ENCODE measurements around the gene BANP.
A peak's percentile ranks its signal among the peaks of the same experiment; 100 is the strongest.
"Not testable (repeated sequence)": the region's sequence is repeated elsewhere in the genome, so short reads cannot be mapped to it uniquely, and the experiment has no call there.

The BANP gene

DNA sequence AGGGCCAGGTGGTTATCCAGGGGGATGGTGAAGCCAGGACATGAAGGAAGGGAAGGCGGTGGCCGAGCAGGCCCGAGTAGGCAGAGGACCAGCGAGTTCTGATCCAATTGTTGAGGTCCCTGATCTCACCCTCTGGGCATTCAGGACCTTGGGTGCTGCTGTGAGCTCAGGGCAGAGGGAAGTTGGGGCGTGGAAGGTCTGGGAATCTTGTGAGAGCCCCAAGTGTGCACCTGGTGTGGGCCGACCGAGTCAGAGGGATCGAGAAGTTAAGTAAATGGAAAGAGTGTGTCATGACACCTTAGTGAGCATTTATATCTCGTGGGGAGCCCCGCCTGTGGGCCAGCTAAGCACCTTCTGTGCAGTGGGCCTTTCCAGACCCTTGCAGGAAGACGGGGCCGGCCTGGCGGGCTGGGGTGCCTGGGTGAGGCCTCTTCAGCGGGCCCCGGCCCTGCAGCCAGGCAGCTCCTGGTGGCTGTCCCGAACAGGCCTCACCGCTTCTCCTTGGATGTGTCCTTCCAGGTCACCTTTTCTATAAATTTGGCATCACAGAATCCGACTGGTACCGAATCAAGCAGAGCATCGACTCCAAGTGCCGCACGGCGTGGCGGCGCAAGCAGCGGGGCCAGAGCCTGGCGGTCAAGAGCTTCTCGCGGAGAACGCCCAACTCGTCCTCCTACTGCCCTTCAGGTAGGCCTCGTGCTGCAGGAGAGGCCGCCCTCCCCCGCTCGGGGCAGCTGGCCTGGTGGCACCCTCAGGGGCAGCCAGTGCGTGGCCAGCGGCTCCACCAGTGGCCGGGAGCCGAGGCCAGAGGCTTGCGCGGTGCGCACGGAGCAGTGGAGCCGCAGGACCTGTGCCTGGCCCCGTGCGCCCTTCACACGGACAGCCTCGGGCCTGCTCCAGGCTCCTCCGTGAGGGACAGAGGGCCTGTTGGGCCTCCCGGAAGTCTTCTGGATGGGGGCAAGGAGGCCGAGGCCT, 76.0 kb downstream of the BANP start:
- no peak for DNase-seq

DNA sequence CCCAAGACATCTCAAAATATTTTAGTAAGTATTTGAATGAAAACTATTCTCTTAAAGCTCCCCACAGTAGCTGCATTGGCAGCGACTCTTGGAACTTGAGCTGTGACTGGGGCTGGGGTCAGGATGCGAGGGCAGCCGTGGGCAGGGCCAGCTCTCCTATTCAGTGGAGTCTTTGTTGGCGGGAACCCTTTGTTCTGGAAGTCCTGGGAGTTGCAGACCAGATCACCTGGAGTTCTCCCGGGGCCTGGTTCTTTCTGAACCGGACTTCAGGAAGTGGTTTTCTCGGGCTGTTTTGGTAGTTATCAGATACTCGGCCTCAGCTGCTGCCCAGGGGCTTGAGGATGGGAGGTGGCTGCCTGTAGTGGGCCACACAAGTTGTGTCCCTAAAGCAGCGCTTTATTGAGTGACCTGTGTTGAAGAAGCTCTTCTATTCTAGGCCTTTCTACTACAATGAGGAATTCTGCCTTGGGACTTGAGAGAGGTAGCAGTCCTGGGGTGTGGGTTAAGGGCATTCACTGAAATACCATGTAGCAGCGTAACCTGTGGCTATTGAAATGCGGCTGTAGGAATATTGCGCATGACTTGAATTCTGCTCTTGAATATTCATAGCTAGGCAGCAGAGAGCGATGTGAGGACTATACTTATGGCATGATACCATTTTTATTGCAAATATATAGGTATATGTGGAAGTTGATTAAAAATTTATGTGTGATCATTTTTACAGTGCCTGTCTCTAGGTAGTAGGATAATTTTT, 77.1 kb downstream of the BANP start:
- not testable (repeated sequence) for DNase-seq

DNA sequence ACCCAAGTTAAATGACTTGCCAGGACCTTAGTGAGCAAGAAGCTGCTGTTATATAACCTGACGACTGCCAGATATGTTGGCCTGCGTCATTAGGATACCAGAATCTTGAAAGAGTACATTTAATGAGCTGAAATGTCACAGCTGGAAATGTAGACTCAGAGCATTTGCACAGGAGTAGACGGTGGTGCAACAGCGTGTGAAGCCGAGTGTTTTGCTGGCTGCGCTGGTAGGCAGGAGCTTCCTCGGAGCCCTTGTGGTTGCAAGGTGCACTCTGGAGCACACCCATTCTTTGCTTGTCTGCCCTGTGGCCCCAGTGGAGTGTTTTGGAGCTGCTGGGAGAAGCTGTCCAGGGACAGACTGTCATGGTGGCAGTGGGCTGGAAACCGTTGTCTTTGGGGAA, 79.3 kb downstream of the BANP start:
- no peak for DNase-seq

DNA sequence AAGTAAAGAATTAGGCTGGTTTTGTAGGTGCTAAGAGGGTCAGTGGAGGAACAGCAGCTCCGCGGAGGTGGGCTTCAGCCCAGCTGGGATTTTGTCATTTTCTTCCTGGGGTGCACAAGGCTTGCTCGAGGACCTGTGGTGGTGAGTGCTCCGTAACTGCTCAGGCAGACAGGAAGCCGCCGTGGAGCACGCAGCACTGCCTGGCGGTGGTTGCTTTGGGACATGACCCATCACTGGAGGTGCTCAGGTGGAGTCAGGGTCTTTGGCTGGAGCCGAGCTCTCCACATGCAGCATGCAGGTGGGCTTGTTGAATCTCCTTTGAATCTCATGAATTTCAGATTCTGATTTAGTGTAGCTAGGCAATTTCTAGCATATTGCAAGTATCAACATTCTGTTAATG, 79.7 kb downstream of the BANP start:
- DNase-seq = not testable (repeated sequence)

DNA sequence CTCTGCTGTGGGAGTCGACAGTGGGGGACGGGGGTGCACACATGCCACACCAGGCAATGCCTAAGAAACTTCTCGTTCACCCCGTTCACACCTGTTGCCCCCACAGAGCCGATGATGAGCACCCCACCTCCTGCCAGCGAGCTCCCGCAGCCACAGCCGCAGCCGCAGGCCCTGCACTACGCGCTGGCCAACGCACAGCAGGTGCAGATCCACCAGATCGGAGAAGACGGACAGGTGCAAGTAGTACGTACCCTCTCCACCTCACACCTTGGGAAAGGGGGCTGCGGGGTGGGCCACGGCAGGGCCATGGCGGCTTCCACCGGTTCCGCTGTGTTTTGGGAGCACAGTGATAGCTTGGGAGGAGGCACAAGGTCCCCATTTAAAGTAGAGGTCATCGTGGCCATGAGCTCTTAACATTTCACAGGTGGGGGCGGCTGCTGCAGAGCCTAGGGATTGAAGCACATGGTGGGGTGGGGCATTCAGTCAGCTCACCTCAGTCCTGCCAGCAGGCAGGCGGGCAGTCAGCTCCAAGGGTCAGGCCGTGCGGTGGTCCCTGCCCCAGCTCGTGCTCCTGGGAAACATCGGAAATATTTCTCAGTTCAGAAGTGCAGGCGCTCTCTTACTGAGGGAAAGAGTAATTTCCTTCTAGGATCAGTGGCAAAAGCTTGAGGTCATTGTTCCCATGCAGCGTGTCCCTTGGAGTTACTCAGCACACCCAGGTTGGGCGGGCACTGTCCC, 81.9 kb downstream of the BANP start:
- DNase-seq = not testable (repeated sequence)

DNA sequence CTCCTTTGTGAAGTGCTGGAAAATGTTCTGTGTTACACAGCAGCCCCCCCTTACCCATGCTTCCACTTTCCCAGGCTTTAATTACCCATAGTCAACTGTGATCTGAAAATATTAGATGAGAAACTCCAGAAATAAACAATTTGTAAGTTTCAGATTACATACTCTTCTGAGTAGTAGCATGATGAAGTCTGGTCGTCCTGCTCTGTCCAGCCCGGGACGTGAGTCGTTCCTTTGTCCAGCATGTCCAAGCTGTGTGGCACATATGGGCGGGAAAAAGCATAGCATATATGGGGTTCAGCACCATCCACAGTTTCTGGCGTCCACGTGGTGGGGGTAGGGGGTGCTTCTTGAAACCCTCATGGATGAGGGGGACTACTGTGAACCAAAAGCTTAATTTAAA, 83.5 kb downstream of the BANP start:
- DNase-seq = no peak

DNA sequence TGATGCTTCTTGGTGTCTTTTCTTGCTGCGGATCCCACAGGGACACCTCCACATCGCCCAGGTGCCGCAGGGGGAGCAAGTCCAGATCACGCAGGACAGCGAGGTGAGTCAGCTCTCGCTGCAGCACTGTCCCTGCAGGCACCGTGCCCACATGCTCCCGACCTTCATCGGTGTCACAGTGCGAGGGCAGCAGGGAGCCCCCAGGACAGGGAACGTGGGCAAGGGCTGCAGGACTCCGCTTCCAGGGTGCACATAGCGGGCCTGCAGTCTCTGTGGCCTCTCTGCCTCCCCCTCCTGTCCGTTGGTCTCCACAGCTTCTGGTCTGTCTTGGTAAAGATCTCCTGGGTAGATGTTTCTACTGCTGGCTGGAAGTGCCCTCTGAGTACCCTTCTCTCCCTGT, 84.1 kb downstream of the BANP start:
- DNase-seq = no peak

DNA sequence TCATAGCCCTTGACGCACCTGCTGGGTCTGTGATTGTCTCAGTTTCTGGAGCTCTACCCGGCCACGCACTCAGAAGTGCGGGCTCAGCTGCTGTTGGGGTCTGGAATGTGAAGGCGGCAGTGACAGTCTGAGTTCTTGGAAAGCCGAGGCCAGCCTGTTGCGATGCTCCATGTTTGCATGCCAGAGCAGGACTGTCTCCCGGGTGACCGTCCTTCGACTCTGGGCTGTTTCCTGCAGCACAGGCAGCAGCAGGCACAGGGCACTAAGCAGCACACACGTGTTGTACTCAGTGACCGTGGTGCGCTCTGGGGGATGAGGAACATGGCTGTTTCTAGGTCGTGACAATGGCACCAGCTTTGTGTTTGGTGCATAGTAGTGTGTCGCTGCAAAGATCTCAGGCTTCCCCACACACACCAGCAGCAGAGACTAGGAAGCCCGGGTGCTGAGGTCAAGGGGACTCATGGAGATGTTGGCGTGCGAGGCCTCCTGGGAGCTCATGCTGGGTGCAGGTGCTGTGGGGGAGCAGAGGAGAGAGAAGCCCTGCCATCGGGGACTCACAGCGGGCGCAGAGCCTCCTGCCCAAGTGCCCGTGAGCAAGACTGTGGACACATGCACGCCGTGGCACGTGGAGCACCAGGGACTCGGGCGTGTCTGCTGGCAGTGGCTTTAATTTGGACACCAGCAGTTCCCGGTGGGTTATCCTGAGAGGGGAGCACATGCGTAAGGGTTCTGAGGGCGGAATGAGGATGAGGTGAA, 84.8 kb downstream of the BANP start:
- DNase-seq = not testable (repeated sequence)

DNA sequence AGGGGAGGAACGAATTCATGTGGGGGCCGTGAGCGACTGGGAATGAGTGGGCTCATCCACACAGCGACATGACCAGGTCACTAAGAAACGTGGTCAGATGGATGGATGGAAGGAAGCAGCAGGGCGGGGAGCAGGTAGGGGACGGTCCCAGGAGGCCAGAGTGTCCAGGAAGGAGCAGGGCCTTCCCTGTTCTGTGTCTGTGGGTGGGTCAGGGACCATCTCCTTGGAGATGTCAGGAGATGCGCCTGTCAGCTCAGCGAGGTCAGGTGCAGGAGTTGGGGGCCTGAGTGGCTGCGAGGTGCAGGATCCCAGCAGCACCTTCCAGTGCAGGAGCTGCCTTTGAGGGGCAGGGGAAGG, 85.4 kb downstream of the BANP start:
- not testable (repeated sequence) for DNase-seq

DNA sequence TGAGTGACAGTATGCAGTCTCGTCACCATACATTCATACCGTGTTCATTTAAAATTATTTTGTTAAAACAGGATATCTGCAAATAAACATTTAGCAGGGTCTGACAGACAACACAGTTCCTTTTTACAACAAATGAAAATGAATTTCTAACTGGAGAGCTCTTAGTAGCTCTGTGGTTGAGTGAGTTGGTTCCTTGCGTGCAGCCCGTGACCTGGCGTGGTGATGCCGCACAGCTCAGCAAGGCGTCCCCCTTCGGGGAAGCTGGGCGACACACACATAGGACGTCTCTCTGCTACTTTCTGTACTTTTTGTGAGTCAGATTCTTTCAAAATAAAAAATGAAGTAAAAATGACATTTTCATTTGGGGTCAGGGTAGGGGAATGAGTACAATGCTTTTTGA, 86.1 kb downstream of the BANP start:
- not testable (repeated sequence) for DNase-seq

DNA sequence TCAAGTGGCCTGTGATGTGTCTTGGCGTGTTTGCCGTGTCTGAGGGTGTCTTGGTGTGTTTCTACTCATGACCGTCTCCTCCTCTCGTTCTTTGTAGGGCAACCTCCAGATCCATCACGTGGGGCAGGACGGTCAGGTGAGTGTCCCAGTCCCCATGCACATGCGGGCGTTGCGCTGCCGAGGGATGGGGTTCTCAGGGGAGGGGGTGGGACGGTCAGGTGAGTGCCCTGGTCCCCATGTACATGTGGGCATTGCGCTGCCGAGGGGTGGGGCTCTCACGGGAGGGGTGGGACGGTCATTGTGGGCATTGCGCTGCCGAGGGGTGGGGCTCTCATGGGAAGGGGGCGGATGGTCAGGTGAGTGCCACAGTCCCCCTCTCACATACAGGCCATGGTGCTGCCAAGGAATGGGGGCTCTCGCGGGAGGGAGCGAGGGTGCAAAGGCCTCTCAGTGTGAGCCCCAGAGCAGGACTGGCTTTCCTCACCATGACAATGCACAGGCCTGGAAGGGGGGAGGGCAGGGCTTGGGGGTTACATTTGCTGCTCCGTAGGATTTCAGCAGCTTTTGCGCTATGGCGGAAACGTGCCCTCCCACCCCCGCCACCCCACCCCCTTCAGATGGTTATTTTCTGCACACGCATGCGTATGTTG, 86.8 kb downstream of the BANP start:
- not testable (repeated sequence) for DNase-seq

DNA sequence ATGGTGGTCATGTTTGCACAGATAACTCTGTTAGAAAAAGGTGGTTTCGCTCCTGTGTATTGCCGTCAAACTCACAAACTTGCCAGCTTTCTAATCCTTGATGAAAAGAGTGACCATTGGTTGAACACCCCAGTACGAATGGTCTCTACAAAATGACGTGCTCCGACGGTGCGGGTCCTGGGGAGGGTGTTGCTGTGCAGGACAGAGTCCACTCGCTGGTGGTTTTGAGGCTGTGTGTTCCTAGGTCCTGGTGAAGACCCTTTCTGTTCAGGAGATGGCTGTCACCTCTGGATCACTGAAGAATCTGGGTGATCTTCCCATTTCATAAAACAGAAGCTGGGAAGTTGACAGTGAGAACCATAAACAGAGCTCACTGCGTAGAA, 87.3 kb downstream of the BANP start:
- not testable (repeated sequence) for DNase-seq

DNA sequence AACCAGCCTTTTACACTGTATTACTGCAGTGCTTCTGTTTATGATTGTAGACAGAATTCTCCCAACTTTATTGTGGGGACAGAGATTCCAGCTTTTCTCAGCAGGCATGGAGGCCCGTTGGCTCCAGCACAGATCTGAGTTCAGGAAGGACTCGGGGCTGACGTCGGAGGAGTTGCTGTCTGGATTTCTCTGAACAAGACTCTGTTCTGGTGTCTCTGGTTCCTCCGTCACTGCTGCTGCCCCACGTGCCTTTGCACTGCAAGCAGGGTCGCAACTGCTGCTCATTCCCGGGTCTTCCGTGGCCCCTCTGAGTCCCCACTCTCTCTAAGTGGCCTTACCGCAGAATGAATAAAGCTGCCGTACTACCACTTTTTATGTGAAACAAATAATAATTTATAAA, 88.4 kb downstream of the BANP start:
- no peak for DNase-seq

DNA sequence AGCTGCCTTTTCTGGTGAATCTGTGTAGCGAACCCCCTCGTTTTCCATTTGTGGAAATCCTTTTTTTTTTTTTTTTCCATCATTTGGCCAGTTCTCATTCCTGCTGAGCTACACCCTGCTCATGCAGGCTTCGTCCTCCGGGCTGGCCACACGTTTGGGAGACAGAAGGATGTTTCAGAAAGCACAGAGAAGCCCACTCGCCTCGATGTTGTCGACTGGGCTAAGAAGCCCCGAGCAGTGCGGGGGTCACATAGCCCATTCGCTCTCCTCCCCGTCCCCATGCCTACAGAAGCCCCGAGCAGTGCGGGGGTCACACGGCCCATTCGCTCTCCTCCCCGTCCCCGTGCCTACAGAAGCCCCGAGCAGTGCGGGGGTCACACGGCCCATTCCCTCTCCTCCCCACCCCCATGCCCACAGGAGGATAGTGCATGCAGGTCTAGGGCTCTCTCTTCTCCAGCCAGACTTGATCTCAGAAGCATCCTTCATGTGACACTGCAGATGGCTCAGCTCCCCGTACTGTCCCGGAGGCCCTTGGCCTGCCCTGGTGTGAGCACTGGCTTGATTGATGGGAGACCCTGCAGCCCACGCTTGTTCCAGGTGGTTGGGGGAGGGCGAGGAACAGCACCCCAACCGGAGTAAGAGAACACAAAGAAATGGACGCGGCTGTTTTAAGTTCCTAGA, 89.1 kb downstream of the BANP start:
- DNase-seq = not testable (repeated sequence)

DNA sequence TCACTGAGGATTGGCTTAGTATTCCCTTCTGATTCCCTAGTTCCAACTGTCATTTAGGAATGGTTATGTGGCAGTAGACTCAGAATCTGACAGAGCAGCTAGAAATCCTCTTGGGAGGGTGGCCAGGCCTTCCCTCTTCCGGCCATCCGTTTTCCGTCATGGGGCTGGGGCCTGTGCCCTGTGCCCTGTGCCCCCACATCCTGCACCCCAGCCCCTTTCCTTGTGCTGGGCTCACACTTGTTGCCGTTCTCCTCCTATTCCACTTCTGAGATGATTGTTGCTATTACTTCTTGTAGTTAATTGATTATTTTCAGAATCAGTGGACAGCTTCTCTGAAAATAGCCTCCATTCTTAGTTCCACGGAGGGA, 89.6 kb downstream of the BANP start:
- not testable (repeated sequence) for DNase-seq

DNA sequence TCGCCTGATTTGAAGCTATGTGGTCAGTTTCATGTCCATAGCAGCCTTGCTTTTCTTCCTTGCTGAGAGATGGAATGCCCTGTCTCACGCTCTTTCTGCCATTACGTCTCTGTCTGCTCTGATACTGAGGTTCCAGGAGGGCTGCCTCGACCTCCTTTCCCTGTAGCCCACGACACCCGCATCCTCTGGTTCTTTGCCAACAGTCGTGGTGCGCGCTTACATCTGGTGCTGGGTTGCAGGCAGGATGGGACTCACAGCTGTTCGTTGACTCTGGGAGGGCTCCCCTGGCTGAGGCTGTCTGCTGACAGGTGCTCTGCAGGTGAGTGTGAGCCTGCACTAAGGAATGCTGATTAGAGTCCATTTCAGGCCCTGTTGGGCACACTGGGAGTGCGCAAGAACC, 90.3 kb downstream of the BANP start:
- not testable (repeated sequence) for DNase-seq

DNA sequence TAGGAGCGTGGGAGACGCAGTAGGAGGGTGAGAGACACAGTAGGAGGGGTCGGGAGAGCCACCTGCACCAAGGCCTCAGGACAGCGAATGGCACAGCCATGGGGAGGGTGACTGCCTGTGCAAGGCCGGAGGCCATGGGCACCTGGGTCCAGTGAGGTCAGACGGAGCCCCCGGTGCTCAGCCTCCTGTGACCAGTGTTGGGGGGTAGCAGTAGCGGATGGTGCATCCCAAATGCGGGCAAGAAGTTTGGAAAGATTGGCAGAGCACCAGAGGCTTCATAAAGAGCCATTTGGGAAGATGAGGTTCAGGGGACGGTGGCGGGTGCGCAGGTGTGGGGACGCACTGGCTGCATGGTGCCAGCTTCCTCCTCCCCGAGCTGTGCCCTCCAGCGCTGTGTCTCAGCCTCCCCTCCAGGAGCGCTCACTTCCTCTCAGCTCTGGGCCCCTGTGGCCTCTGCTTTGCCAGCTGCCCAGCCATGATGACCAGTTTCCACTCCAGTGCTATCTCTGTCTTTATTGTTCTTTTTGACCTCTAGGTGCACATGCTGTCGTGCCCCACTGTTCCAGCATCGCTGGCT, 90.8 kb downstream of the BANP start:
- DNase-seq = not testable (repeated sequence)

DNA sequence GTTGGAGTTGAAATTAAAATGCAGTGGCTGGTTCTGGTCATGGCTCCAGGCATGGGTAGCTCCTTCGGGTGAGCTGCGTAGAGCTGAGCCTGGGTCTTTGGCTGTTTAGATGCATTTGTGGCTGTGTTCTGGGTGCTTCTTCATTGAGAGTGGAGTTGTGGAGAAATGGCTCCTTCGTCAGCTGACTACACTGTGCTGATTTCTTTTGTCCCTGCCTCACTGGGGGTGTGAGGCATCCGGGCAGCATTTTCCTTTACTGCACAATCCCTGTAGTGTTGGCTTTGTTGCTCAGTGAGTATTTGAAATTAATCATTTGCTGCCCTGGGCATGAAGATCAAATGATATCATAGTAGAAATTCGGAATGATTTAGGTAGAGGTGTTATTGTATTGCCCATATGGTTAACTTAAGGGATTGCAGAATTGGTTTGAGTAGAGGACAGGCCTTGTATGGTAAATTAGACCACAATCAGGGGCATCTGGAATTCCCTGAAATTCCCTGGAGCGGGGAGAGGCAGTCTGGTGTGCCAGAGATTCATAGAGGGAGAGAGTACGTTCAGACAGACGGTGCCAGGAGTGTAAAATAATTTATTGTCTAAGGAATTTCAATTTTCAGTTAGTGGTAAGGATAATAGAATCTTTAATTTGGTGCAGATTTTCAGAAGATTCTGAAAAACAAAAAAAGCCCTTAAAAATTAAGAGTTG, 92.1 kb downstream of the BANP start:
- DNase-seq = not testable (repeated sequence)

DNA sequence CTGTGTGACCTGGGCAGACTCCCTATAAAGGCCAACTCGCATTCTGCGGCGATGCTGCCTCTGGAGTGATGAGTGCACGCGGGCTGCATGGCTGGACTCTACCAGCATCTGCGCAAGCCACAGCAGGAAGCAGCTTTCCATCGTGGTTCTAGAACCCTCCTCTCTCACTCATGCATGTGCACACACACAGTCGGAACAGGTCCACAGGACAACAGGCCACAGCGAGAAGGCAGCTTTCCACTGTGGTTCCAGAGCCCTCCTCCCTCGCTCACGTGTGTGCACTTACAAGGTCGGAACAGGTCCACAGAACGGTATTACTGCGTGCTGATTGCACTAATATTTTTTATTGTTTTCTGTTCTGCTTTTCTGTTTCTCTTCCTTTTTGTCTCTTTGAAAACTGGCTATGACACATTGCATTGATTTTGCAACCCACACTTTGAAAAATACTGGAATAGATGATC, 92.9 kb downstream of the BANP start:
- peak in 1 of 51 donors; percentile 17 for DNase-seq
